ENCODE data around the gene KCTD16. TPM values are rescaled to one million over a fixed set of nuclear protein-coding genes. Genes with fewer than 3 reads are reported as not detected.

KCTD16 gene
- total RNA-seq, 4 donors from 2014 or later, result 0.03 TPM; not detected in 3

GRCh38 chr5:144335561-144335960 lies 164.9 kb downstream of the KCTD16 start:
- 95% methylated on average over 1 of the region's 1 CpG for WGBS
- DNase-seq (ENCODE audit: low spot score in 2 of 2), result no peak
- Histone ChIP-seq H3K36me3 (no peaks in the 10 kb centered on the region), H3K9me3 (no peaks in the 10 kb centered on the region), H3K4me1 (no peaks in the 10 kb centered on the region), H3K27me3 (no peaks in the 10 kb centered on the region), H3K27ac (no peak overlapping the region), H3K4me3 (no peak overlapping the region)
- no peak for TF ChIP-seq EP300 (IDR thresholded peaks at IDR 0.05)
- TF ChIP-seq POLR2A (IDR thresholded peaks at IDR 0.05), result no peak
- TF ChIP-seq CTCF (IDR thresholded peaks at IDR 0.05), result no peak
- TF ChIP-seq POLR2AphosphoS5 (IDR thresholded peaks at IDR 0.05), result no peak

GRCh38 chr5:144336191-144336961 lies 165.7 kb downstream of the KCTD16 start:
- WGBS, result 52% methylated on average over 5 of the region's 5 CpGs
- TF ChIP-seq EP300 (IDR thresholded peaks at IDR 0.05) (no peak), POLR2A (IDR thresholded peaks at IDR 0.05) (no peak), POLR2AphosphoS5 (IDR thresholded peaks at IDR 0.05) (no peak), CTCF (IDR thresholded peaks at IDR 0.05) (no peak)
- no peak for DNase-seq (ENCODE audit: low spot score in 2 of 2)
- Histone ChIP-seq H3K9me3 (no peaks in the 10 kb centered on the region), H3K4me1 (no peaks in the 10 kb centered on the region), H3K27me3 (no peaks in the 10 kb centered on the region), H3K36me3 (no peaks in the 10 kb centered on the region), H3K4me3 (no peak overlapping the region), H3K27ac (no peak overlapping the region)

- TF ChIP-seq CTCF (IDR thresholded peaks at IDR 0.05), result no peak
- no peak for TF ChIP-seq EP300 (IDR thresholded peaks at IDR 0.05)
- no peak for TF ChIP-seq POLR2A (IDR thresholded peaks at IDR 0.05)
- TF ChIP-seq POLR2AphosphoS5 (IDR thresholded peaks at IDR 0.05), result no peak
- 40% methylated on average over 4 of the region's 4 CpGs for WGBS
Measured at GRCh38 chr5:144352330-144352729, 181.7 kb downstream of the KCTD16 start.

GRCh38 chr5:144352732-144353317 lies 182.2 kb downstream of the KCTD16 start:
- whole genome bisulfite sequencing, result 25% methylated on average over 4 of the region's 4 CpGs

More at GRCh38 chr5:144352330-144352729, 181.7 kb downstream of the KCTD16 start:
- Histone ChIP-seq H3K36me3 (no peaks in the 10 kb centered on the region), H3K9me3 (no peaks in the 10 kb centered on the region), H3K27ac (no peak overlapping the region), H3K27me3 (no peaks in the 10 kb centered on the region), H3K4me3 (no peak overlapping the region), H3K4me1 (no peaks in the 10 kb centered on the region)
- no peak for DNase-seq (ENCODE audit: low spot score in 2 of 2)

More at GRCh38 chr5:144352732-144353317, 182.2 kb downstream of the KCTD16 start:
- H3K27ac ChIP-seq, result no peak overlapping the region
- H3K27me3 ChIP-seq, result no peaks in the 10 kb centered on the region
- no peak for DNase-seq (ENCODE audit: low spot score in 2 of 2)
- H3K4me3 ChIP-seq, result no peak overlapping the region
- TF ChIP-seq CTCF (IDR thresholded peaks at IDR 0.05) (no peak), EP300 (IDR thresholded peaks at IDR 0.05) (no peak), POLR2A (IDR thresholded peaks at IDR 0.05) (no peak), POLR2AphosphoS5 (IDR thresholded peaks at IDR 0.05) (no peak)
- H3K4me1 ChIP-seq, result no peaks in the 10 kb centered on the region
- no peaks in the 10 kb centered on the region for H3K9me3 ChIP-seq
- H3K36me3 ChIP-seq, result no peaks in the 10 kb centered on the region

Data from suprapubic skin (tissue), 4 donors.